Measurements from ENCODE around the gene GGA2. TPM values are rescaled to one million over a fixed set of nuclear protein-coding genes. Genes with fewer than 3 reads are reported as not detected.
A peak's percentile ranks its signal among the peaks of the same experiment; 100 is the strongest.

Gene GGA2
- total RNA-seq, 1 donor, result 38.7 TPM

- no peak for TF ChIP-seq CTCF (IDR thresholded peaks at IDR 0.05; ENCODE audit: insufficient read depth, low read length)
- no peak overlapping the region for H3K4me3 ChIP-seq (ENCODE audit: low read depth, low read length)
- peak; percentile 89 for DNase-seq (ENCODE audit: low read depth)
These were observed 6.2 kb downstream of the GGA2 start for GRCh38 chr16:23504076-23504452.

GRCh38 chr16:23502466-23502865 lies 7.8 kb downstream of the GGA2 start:
- H3K4me3 ChIP-seq (ENCODE audit: low read depth, low read length), result no peak overlapping the region
- DNase-seq (ENCODE audit: low read depth), result no peak
- TF ChIP-seq CTCF (IDR thresholded peaks at IDR 0.05; ENCODE audit: insufficient read depth, low read length), result no peak

- no peak overlapping the region for H3K4me3 ChIP-seq (ENCODE audit: low read depth, low read length)
- DNase-seq (ENCODE audit: low read depth), result no peak
- TF ChIP-seq CTCF (IDR thresholded peaks at IDR 0.05; ENCODE audit: insufficient read depth, low read length), result no peak
These were observed 9.0 kb downstream of the GGA2 start for GRCh38 chr16:23501291-23501690.

- H3K4me3 ChIP-seq (ENCODE audit: low read depth, low read length), result no peak overlapping the region
- no peak for TF ChIP-seq CTCF (IDR thresholded peaks at IDR 0.05; ENCODE audit: insufficient read depth, low read length)
- DNase-seq (ENCODE audit: low read depth), result no peak
These were observed 9.4 kb downstream of the GGA2 start for GRCh38 chr16:23500862-23501225.

GRCh38 chr16:23500212-23500861 lies 10.0 kb downstream of the GGA2 start:
- DNase-seq (ENCODE audit: low read depth), result no peak
- no peak for TF ChIP-seq CTCF (IDR thresholded peaks at IDR 0.05; ENCODE audit: insufficient read depth, low read length)
- H3K4me3 ChIP-seq (ENCODE audit: low read depth, low read length), result no peak overlapping the region

GRCh38 chr16:23499801-23500200 lies 10.5 kb downstream of the GGA2 start:
- TF ChIP-seq CTCF (IDR thresholded peaks at IDR 0.05; ENCODE audit: insufficient read depth, low read length), result no peak
- H3K4me3 ChIP-seq (ENCODE audit: low read depth, low read length), result no peak overlapping the region
- no peak for DNase-seq (ENCODE audit: low read depth)

GRCh38 chr16:23498863-23499262 lies 11.4 kb downstream of the GGA2 start:
- TF ChIP-seq CTCF (IDR thresholded peaks at IDR 0.05; ENCODE audit: insufficient read depth, low read length), result no peak
- no peak for DNase-seq (ENCODE audit: low read depth)
- H3K4me3 ChIP-seq (ENCODE audit: low read depth, low read length), result no peak overlapping the region

All from fibroblast of the aortic adventitia (primary cell).